H1 (cell line): ENCODE measurements around the gene CHD5. TPM values are rescaled to one million over a fixed set of nuclear protein-coding genes. Genes with fewer than 3 reads are reported as not detected.

Source experiments
- CTCF ChIA-PET: fragments of 300-600 bp; sonication (Branson Sonifier 250); formaldehyde crosslinking; loops from one replicate; lab custom pipeline; 2021; ENCODE audit not compliant: partially characterized antibody; lab: Charles Lee
- POLR2A ChIA-PET: fragments of 300-600 bp; sonication (Branson Sonifier 250); formaldehyde crosslinking; loops from one replicate; lab custom pipeline; 2021; ENCODE audit warnings: inconsistent platforms; ENCODE audit not compliant: partially characterized antibody; lab: Charles Lee
- DNase-seq, 2 experiments: peaks; one replicate each; pipeline versions ENCODE4 v3.0.0 to v3.0.0-alpha.2; 2010 to 2022; ENCODE audit warnings: low spot score in 2 of 2, low read depth in 1 of 2, mixed read lengths in 1 of 2
- FAIRE-seq: peaks from 2 replicates; lab custom pipeline; 2011; peaks lifted over from hg19 to GRCh38; lab: Jason Lieb, UNC
- H2AFZ ChIP-seq: 2 replicates; pipeline ENCODE4 v1.8.1; 2012; ENCODE audit warnings: low read length, inconsistent platforms
- H2AK5ac ChIP-seq: 2 replicates; pipeline ENCODE4 v1.6.1; 2013; ENCODE audit warnings: low read depth, low read length
- H2BK120ac ChIP-seq: replicated peaks from 2 replicates; pipeline ENCODE3; 2013; ENCODE audit warnings: low read depth, low read length, inconsistent platforms
- H2BK12ac ChIP-seq: 2 replicates; pipeline ENCODE4 v1.6.1; 2013; ENCODE audit warnings: low read depth, low read length
- H2BK15ac ChIP-seq: 2 replicates; pipeline ENCODE4 v1.6.1; 2013; ENCODE audit warnings: low read length
- H2BK20ac ChIP-seq: 2 replicates; pipeline ENCODE4 v1.6.1; 2013; ENCODE audit warnings: low read length
- H2BK5ac ChIP-seq: 2 replicates; pipeline ENCODE4 v1.6.1; 2013; ENCODE audit warnings: low read depth, low read length
- H3K14ac ChIP-seq: 2 replicates; pipeline ENCODE4 v1.6.1; 2013; ENCODE audit warnings: inconsistent platforms; ENCODE audit not compliant: insufficient read length
- H3K18ac ChIP-seq: 2 replicates; pipeline ENCODE4 v1.6.1; 2013; ENCODE audit warnings: low read length; ENCODE audit errors: extremely low read depth
- H3K23ac ChIP-seq: 2 replicates; pipeline ENCODE4 v1.6.1; 2013; ENCODE audit warnings: inconsistent platforms; ENCODE audit not compliant: insufficient read length
- H3K23me2 ChIP-seq: 2 replicates; pipeline ENCODE4 v1.6.1; 2013; ENCODE audit warnings: low read depth, low read length
- H3K27ac ChIP-seq: 2 replicates; pipeline ENCODE4 v1.6.1; 2011; ENCODE audit warnings: low read depth, low read length, inconsistent platforms
- H3K27me3 ChIP-seq, 4 experiments: replicated peaks in 1 of 4; 1 replicate in 1 of 4; 2 replicates in 3 of 4; pipeline versions ENCODE4 v1.6.1 to v1.8.1; 2011 to 2013; ENCODE audit warnings: low read length in 3 of 4, mild to moderate bottlenecking in 3 of 4, inconsistent platforms in 2 of 4, mixed read lengths in 2 of 4, moderate library complexity in 1 of 4; ENCODE audit not compliant: control insufficient read depth in 3 of 4, insufficient read depth in 3 of 4; ENCODE audit errors: extremely low read depth in 1 of 4
- H3K36me3 ChIP-seq, 4 experiments: 2 replicates each; pipeline versions ENCODE4 v1.6.1 to v1.8.1; 2011 to 2013; ENCODE audit warnings: mild to moderate bottlenecking in 4 of 4, low read length in 3 of 4, moderate library complexity in 2 of 4, control low read depth in 1 of 4, inconsistent platforms in 1 of 4; ENCODE audit not compliant: insufficient read depth in 4 of 4, control insufficient read depth in 2 of 4
- H3K4ac ChIP-seq: replicated peaks from 2 replicates; pipeline ENCODE3; 2013; ENCODE audit warnings: low read length, low read depth, mixed read lengths, inconsistent platforms; ENCODE audit not compliant: insufficient read length
- H3K4me1 ChIP-seq, 4 experiments: replicated peaks in 1 of 4; 1 replicate in 1 of 4; 2 replicates in 3 of 4; pipeline versions ENCODE4 v1.6.1 to v1.8.1; 2011 to 2013; ENCODE audit warnings: low read length in 3 of 4, inconsistent platforms in 2 of 4, mixed read lengths in 1 of 4; ENCODE audit not compliant: insufficient read depth in 4 of 4, control insufficient read depth in 3 of 4
- H3K4me2 ChIP-seq, 2 experiments: 2 replicates each; pipeline versions ENCODE4 v1.6.1 to v1.8.1; 2011 to 2013; ENCODE audit warnings: low read depth in 2 of 2, low read length in 2 of 2, control low read depth in 1 of 2, inconsistent platforms in 1 of 2, mild to moderate bottlenecking in 1 of 2; ENCODE audit not compliant: insufficient read depth in 1 of 2
- H3K4me3 ChIP-seq, 4 experiments: fragments of 200-600, 300-600 bp in 1 of 4; sonication (generic), shearing (Covaris generic), sonication (Bioruptor Twin) in 1 of 4; 2 replicates each; pipeline versions ENCODE4 v1.5.1 to v1.8.1; 2011 to 2016; ENCODE audit warnings: low read length in 4 of 4, low read depth in 3 of 4, control low read depth in 2 of 4, inconsistent platforms in 2 of 4, mild to moderate bottlenecking in 2 of 4, mixed read lengths in 1 of 4, moderate library complexity in 1 of 4; ENCODE audit not compliant: insufficient read depth in 2 of 4; ENCODE audit errors: extremely low read depth in 1 of 4
- H3K56ac ChIP-seq: replicated peaks from 2 replicates; pipeline ENCODE3; 2013; ENCODE audit warnings: low read depth, mild to moderate bottlenecking, mixed read lengths, low read length, inconsistent platforms; ENCODE audit not compliant: insufficient read length
- H3K79me1 ChIP-seq: 2 replicates; pipeline ENCODE4 v1.6.1; 2013; ENCODE audit warnings: low read depth, low read length, control low read depth
- H3K79me2 ChIP-seq, 2 experiments: 2 replicates each; pipeline versions ENCODE4 v1.6.1 to v1.8.1; 2012 to 2013; ENCODE audit warnings: low read length in 2 of 2, mild to moderate bottlenecking in 2 of 2, inconsistent platforms in 1 of 2; ENCODE audit not compliant: insufficient read depth in 2 of 2, control insufficient read depth in 1 of 2
- H3K9ac ChIP-seq, 4 experiments: replicated peaks in 1 of 4; 1 replicate in 1 of 4; 2 replicates in 3 of 4; pipeline versions ENCODE4 v1.6.1 to v1.8.1; 2011 to 2013; ENCODE audit warnings: low read depth in 3 of 4, low read length in 3 of 4, control low read depth in 2 of 4, mild to moderate bottlenecking in 2 of 4, moderate library complexity in 2 of 4, inconsistent platforms in 1 of 4; ENCODE audit errors: extremely low read depth in 1 of 4
- H3K9me3 ChIP-seq, 2 experiments: 2 replicates each; pipeline versions ENCODE4 v1.6.1 to v1.8.1; 2012 to 2013; ENCODE audit warnings: mild to moderate bottlenecking in 2 of 2, moderate library complexity in 2 of 2, control low read depth in 1 of 2, inconsistent platforms in 1 of 2, low read depth in 1 of 2, low read length in 1 of 2, mixed read lengths in 1 of 2; ENCODE audit not compliant: insufficient read depth in 2 of 2
- H4K20me1 ChIP-seq, 2 experiments: replicated peaks in 1 of 2; 2 replicates each; pipeline versions ENCODE3 to v1.8.1; 2011 to 2013; ENCODE audit warnings: inconsistent platforms in 2 of 2, low read length in 2 of 2, mild to moderate bottlenecking in 1 of 2; ENCODE audit not compliant: insufficient read depth in 2 of 2, control insufficient read depth in 1 of 2
- H4K5ac ChIP-seq: 2 replicates; pipeline ENCODE4 v1.6.1; 2013; ENCODE audit warnings: low read length, low read depth, mixed read lengths, inconsistent platforms; ENCODE audit not compliant: insufficient read length
- H4K8ac ChIP-seq: 2 replicates; pipeline ENCODE4 v1.8.0; 2013; ENCODE audit warnings: mild to moderate bottlenecking, moderate library complexity, low read length, inconsistent platforms; ENCODE audit not compliant: insufficient read depth; ENCODE audit errors: extremely low read depth
- H4K91ac ChIP-seq: replicated peaks from 2 replicates; pipeline ENCODE3; 2013; ENCODE audit warnings: low read length, mixed read lengths, inconsistent platforms; ENCODE audit not compliant: insufficient read length
- ASH2L ChIP-seq: fragments of 200-600, 300-600 bp; sonication (generic); IDR thresholded peaks from one replicate; pipeline ENCODE4 v1.7.1; 2017; ENCODE audit warnings: low read length
- BACH1 ChIP-seq: IDR thresholded peaks from 2 replicates; pipeline ENCODE4 v1.6.1; 2012; ENCODE audit warnings: low read length, improper control_type of control experiment
- CHD1 ChIP-seq: IDR thresholded peaks from 2 replicates; pipeline ENCODE4 v1.6.1; 2012; ENCODE audit warnings: low read depth, low read length, improper control_type of control experiment
- CHD2 ChIP-seq: IDR thresholded peaks from 2 replicates; pipeline ENCODE4 v1.6.1; 2012; ENCODE audit warnings: low read length, improper control_type of control experiment
- EP300 ChIP-seq, 2 experiments: IDR thresholded peaks; 1 replicate in 1 of 2; 2 replicates in 1 of 2; pipeline ENCODE4 v1.6.1; 2011 to 2012; ENCODE audit warnings: low read depth in 2 of 2, low read length in 2 of 2, mild to moderate bottlenecking in 2 of 2, borderline replicate concordance in 1 of 2, inconsistent platforms in 1 of 2, moderate library complexity in 1 of 2
- FOSL1 ChIP-seq: IDR thresholded peaks from 2 replicates; pipeline ENCODE4 v1.6.1; 2011; ENCODE audit warnings: mild to moderate bottlenecking, low read depth, low read length, moderate library complexity; ENCODE audit not compliant: insufficient read depth
- KDM1A ChIP-seq: fragments of 200-600, 300-600 bp; sonication (generic); IDR thresholded peaks from 2 replicates; pipeline ENCODE4 v1.7.1; 2016; ENCODE audit warnings: mild to moderate bottlenecking, low read length, borderline replicate concordance
- MAFK ChIP-seq: IDR thresholded peaks from 2 replicates; pipeline ENCODE4 v1.6.1; 2012; ENCODE audit warnings: low read depth, mild to moderate bottlenecking, improper control_type of control experiment, low read length
- RXRA ChIP-seq: IDR thresholded peaks from 2 replicates; pipeline ENCODE4 v1.6.1; 2011; ENCODE audit warnings: low read depth, mild to moderate bottlenecking, low read length, moderate library complexity; ENCODE audit not compliant: insufficient read depth
- TCF12 ChIP-seq: IDR thresholded peaks from 2 replicates; pipeline ENCODE4 v1.6.1; 2011; ENCODE audit warnings: low read depth, mild to moderate bottlenecking, low read length
- TEAD4 ChIP-seq: IDR thresholded peaks from 2 replicates; pipeline ENCODE4 v1.6.1; 2012; ENCODE audit warnings: low read depth, low read length, inconsistent platforms, mixed read lengths
- WGBS, 2 experiments: shearing (Covaris generic) in 1 of 2; methylation state at CpG; one replicate each; pipeline versions ENCODE4 v1.1.6 to v1.1.7; 2013 to 2015; ENCODE audit warnings: low lambda C conversion rate in 2 of 2, mixed read lengths in 2 of 2, inconsistent platforms in 1 of 2, low coverage in 1 of 2, missing lambda C conversion rate in 1 of 2; ENCODE audit not compliant: insufficient replicate concordance in 2 of 2, insufficient coverage in 1 of 2, insufficient read length in 1 of 2; ENCODE audit errors: extremely low coverage in 1 of 2, missing lambda C conversion rate in 1 of 2; 5-methylcytosine and 5-hydroxymethylcytosine counted together
- polyA plus RNA-seq, 7 experiments: library from polyadenylated mRNA; depleted of rRNA in 3 of 7; stranded (reverse) in 5 of 7; unstranded in 2 of 7; fragments of >200 nt in 5 of 7; fragments of 200-250 nt in 2 of 7; gene quantifications; 1 replicate in 5 of 7; 2 replicates in 1 of 7; 4 replicates in 1 of 7; pipeline versions ENCODE4 v1.2.1 to v1.2.3, GENCODE V29; 2011 to 2013; ENCODE audit warnings: missing spikeins in 2 of 7, mixed read lengths in 2 of 7
- total RNA-seq: library from RNA; stranded (reverse); fragmentation: NEBNext Ultra II Directional; extraction: Animal tissue kit (Norgen Biotek cat#: 25700); gene quantifications from 2 replicates; pipeline ENCODE4 v1.2.1, GENCODE V29; 2021
- TF ChIP-seq, protein P1 (sequence below): IDR thresholded peaks from 2 replicates; pipeline ENCODE4 v1.6.1; 2011; ENCODE audit warnings: low read length, improper control_type of control experiment

The CHD5 gene
- total and polyA plus RNA-seq, 2 of the 8 experiments (the other 6 are each of a cell fraction or from before 2014, with no cell fraction given): 0.42 to 1.8 TPM

DNA sequence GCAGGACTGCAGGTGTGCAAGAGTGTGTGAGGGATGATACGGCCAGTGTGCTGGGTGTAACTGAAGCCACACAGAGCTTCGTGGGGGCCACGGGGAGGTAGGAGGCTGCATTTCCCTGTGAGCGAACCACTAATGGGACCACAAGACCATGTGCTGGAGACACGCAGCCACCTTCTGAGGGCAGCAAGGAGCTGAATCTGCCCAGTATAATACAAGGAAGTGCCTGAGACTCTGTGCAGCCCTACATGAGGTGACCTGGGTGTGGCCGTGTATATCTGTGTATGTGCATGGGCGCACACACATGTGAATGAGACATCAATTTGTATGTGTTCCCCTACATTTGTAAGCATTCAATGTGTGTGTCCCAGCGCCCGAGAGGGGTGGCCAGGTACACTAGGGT lies 50.8 kb downstream of the CHD5 start:
- Histone ChIP-seq H3K18ac (no peak overlapping the region), H4K91ac (no peak overlapping the region), H3K79me1 (no peaks in the 10 kb centered on the region), H2BK5ac (no peak overlapping the region), H3K23me2 (no peaks in the 10 kb centered on the region), H3K56ac (no peak overlapping the region), H3K14ac (no peak overlapping the region), H4K5ac (no peak overlapping the region), H4K8ac (no peak overlapping the region), H3K4me2 (no peak overlapping the region), H3K23ac (no peak overlapping the region), H2BK20ac (no peak overlapping the region), H2BK15ac (no peak overlapping the region), H3K4me3 (no peak overlapping the region), H3K4me1 (peaks cover 0 to 9% (median 4%) of the 10 kb centered on the region in 4 experiments; a peak in 4 of 7 replicates), H3K9me3 (no peaks in the 10 kb centered on the region), H3K36me3 (no peaks in the 10 kb centered on the region), H2BK120ac (no peak overlapping the region), H2AK5ac (no peak overlapping the region), H2AFZ (no peak overlapping the region), H3K27ac (no peak overlapping the region), H3K4ac (no peak overlapping the region), H4K20me1 (no peaks in the 10 kb centered on the region), H3K9ac (no peak overlapping the region), H3K27me3 (peaks cover 0 to 16% (median 12%) of the 10 kb centered on the region in 4 experiments; a peak in 6 of 7 replicates), H2BK12ac (no peak overlapping the region), H3K79me2 (no peaks in the 10 kb centered on the region)
- no peak for TF ChIP-seq KDM1A
- no peak for TF ChIP-seq CHD1
- no peak for TF ChIP-seq MAFK
- TF ChIP-seq FOSL1: no peak
- no peak for TF ChIP-seq TCF12
- no peak for TF ChIP-seq TEAD4
- TF ChIP-seq, protein P1, sequence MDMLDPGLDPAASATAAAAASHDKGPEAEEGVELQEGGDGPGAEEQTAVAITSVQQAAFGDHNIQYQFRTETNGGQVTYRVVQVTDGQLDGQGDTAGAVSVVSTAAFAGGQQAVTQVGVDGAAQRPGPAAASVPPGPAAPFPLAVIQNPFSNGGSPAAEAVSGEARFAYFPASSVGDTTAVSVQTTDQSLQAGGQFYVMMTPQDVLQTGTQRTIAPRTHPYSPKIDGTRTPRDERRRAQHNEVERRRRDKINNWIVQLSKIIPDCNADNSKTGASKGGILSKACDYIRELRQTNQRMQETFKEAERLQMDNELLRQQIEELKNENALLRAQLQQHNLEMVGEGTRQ: no peak
- TF ChIP-seq BACH1: no peak
- no peak for TF ChIP-seq RXRA
- no peak for TF ChIP-seq EP300 (IDR thresholded peaks at IDR 0.05; ENCODE audit: borderline replicate concordance in 1 of 2, low read depth in 2 of 2, low read length in 2 of 2)
- TF ChIP-seq CHD2: no peak
- TF ChIP-seq ASH2L: no peak
- DNase-seq (no peak), FAIRE-seq (no peak)
- ChIA-PET CTCF (interaction anchor here (1.0 to 4.0 kb wide), 9 partner anchors 8 to 139 kb away, joined by 3 to 16 read pairs (median 3); no protein-coding TSS in a partner anchor), POLR2A (interaction anchor here (0.8 kb wide), 1 partner anchor 12 kb away, joined by 4 read pairs; no protein-coding TSS in a partner anchor)
- 86% methylated on average over 9 of the region's 9 CpGs; no CpG with 5 or more reads in 1 of the 2 experiments for WGBS, 2 experiments
